MM.1S (cell line): ENCODE measurements around the gene MTCL1.

Source experiments
- EZH2 ChIP-seq: fragments of 300-600 bp; sonication (generic); optimal IDR thresholded peaks from 2 replicates; pipeline ENCODE3; 2017; ENCODE audit warnings: low read depth, mild to moderate bottlenecking, antibody characterized with exemption, low read length, mixed read lengths
- EZH2phosphoT487 ChIP-seq: fragments of 300-600 bp; sonication (generic); IDR thresholded peaks from 2 replicates; pipeline ENCODE4 v1.6.1; 2018; ENCODE audit warnings: antibody characterized with exemption, low read length
- TF ChIP-seq, protein P1 (sequence below): fragments of 300-600 bp; sonication (generic); IDR thresholded peaks from 2 replicates; pipeline ENCODE4 v1.5.1; 2016; ENCODE audit warnings: antibody characterized with exemption, low read length, mixed read lengths

GRCh38 chr18:8726281-8726680 is 20.9 kb downstream of the MTCL1 start:
- TF ChIP-seq EZH2 (no peak), EZH2phosphoT487 (no peak)
- TF ChIP-seq, protein P1, sequence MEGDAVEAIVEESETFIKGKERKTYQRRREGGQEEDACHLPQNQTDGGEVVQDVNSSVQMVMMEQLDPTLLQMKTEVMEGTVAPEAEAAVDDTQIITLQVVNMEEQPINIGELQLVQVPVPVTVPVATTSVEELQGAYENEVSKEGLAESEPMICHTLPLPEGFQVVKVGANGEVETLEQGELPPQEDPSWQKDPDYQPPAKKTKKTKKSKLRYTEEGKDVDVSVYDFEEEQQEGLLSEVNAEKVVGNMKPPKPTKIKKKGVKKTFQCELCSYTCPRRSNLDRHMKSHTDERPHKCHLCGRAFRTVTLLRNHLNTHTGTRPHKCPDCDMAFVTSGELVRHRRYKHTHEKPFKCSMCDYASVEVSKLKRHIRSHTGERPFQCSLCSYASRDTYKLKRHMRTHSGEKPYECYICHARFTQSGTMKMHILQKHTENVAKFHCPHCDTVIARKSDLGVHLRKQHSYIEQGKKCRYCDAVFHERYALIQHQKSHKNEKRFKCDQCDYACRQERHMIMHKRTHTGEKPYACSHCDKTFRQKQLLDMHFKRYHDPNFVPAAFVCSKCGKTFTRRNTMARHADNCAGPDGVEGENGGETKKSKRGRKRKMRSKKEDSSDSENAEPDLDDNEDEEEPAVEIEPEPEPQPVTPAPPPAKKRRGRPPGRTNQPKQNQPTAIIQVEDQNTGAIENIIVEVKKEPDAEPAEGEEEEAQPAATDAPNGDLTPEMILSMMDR, result no peak
